ENCODE results near the gene CS. TPM values are rescaled to one million over a fixed set of nuclear protein-coding genes. Genes with fewer than 3 reads are reported as not detected.
"Not testable (repeated sequence)": the region's sequence is repeated elsewhere in the genome, so short reads cannot be mapped to it uniquely, and the experiment has no call there.

Gene CS
- total RNA-seq, 1 donor from 2014 or later: 865 TPM

- ATAC-seq (no peak), DNase-seq (no peak)
- intact Hi-C loops (cut with micrococcal nuclease): no loop called here
Measured at GRCh38 chr12:56326126-56326525, 26.0 kb upstream of the CS start.

- no peak for DNase-seq
- no peak for ATAC-seq
- intact Hi-C loops (cut with micrococcal nuclease): no loop called here
Measured at GRCh38 chr12:56324206-56324605, 24.1 kb upstream of the CS start.

GRCh38 chr12:56321610-56322009, 21.5 kb upstream of the CS start:
- DNase-seq; intact Hi-C loops (cut with micrococcal nuclease); ATAC-seq: not testable (repeated sequence)

GRCh38 chr12:56321027-56321426, 20.9 kb upstream of the CS start:
- no peak for ATAC-seq
- DNase-seq: no peak
- intact Hi-C loops (cut with micrococcal nuclease): no loop called here

- DNase-seq (no peak), ATAC-seq (no peak)
- intact Hi-C loops (cut with micrococcal nuclease): no loop called here
Measured at GRCh38 chr12:56317675-56318074, 17.5 kb upstream of the CS start.

- DNase-seq (peak; percentile 96), ATAC-seq (peak; percentile 95)
- intact Hi-C loops (cut with micrococcal nuclease): no loop called here
Measured at GRCh38 chr12:56315622-56316473, 15.7 kb upstream of the CS start, which contains the start of gene CNPY2. Gene CNPY2 (minus strand): TSS chr12:56315988. CDS start chr12:56315217, 771 bp downstream.

GRCh38 chr12:56315249-56315621, 15.1 kb upstream of the CS start:
- intact Hi-C loops (cut with micrococcal nuclease): no loop called here
- ATAC-seq (no peak), DNase-seq (no peak)

GRCh38 chr12:56311003-56311402, 10.9 kb upstream of the CS start:
- intact Hi-C loops (cut with micrococcal nuclease): no loop called here
- DNase-seq (no peak), ATAC-seq (no peak)

- ATAC-seq (no peak), DNase-seq (no peak)
- intact Hi-C loops (cut with micrococcal nuclease): no loop called here
Measured at GRCh38 chr12:56308714-56309113, 8.6 kb upstream of the CS start.

GRCh38 chr12:56307221-56307965, 7.3 kb upstream of the CS start:
- intact Hi-C loops (cut with micrococcal nuclease): no loop called here
- ATAC-seq: no peak
- DNase-seq: no peak

- ATAC-seq: no peak
- intact Hi-C loops (cut with micrococcal nuclease): no loop called here
- DNase-seq: no peak
Measured at GRCh38 chr12:56304872-56305590, 4.9 kb upstream of the CS start.

- ATAC-seq (no peak), DNase-seq (no peak)
- intact Hi-C loops (cut with micrococcal nuclease): no loop called here
Measured at GRCh38 chr12:56304276-56304675, 4.1 kb upstream of the CS start.

GRCh38 chr12:56300644-56301464, 724 bp upstream of the CS start:
- DNase-seq: no peak
- peak; percentile 17 for ATAC-seq
- intact Hi-C loops (cut with micrococcal nuclease): no loop called here

- DNase-seq (no peak), ATAC-seq (peak; percentile 7)
- intact Hi-C loops (cut with micrococcal nuclease): no loop called here
Measured at GRCh38 chr12:56299308-56299852, 750 bp downstream of the CS start.

- DNase-seq (no peak), ATAC-seq (no peak)
- intact Hi-C loops (cut with micrococcal nuclease): no loop called here
Measured at GRCh38 chr12:56298828-56299227, 1.3 kb downstream of the CS start.

- no peak for ATAC-seq
- intact Hi-C loops (cut with micrococcal nuclease): no loop called here
- no peak for DNase-seq
Measured at GRCh38 chr12:56297400-56297799, 2.7 kb downstream of the CS start.

- no peak for DNase-seq
- intact Hi-C loops (cut with micrococcal nuclease): no loop called here
- no peak for ATAC-seq
Measured at GRCh38 chr12:56296295-56296694, 3.8 kb downstream of the CS start.

- DNase-seq: no peak
- no peak for ATAC-seq
- intact Hi-C loops (cut with micrococcal nuclease): no loop called here
Measured at GRCh38 chr12:56293795-56294194, 6.3 kb downstream of the CS start.

Measured in left ventricle myocardium superior (tissue), 1 donor.